Stimulated activated naive CD4-positive, alpha-beta T cell (primary cell): ENCODE results near the gene DELE1.
A peak's percentile ranks its signal among the peaks of the same experiment; 100 is the strongest.

Experiments used
- DNase-seq, 6 experiments: peaks; one replicate each; lab custom pipeline; 2025; lab: John Stamatoyannopoulos, UW

The DELE1 gene

DNA sequence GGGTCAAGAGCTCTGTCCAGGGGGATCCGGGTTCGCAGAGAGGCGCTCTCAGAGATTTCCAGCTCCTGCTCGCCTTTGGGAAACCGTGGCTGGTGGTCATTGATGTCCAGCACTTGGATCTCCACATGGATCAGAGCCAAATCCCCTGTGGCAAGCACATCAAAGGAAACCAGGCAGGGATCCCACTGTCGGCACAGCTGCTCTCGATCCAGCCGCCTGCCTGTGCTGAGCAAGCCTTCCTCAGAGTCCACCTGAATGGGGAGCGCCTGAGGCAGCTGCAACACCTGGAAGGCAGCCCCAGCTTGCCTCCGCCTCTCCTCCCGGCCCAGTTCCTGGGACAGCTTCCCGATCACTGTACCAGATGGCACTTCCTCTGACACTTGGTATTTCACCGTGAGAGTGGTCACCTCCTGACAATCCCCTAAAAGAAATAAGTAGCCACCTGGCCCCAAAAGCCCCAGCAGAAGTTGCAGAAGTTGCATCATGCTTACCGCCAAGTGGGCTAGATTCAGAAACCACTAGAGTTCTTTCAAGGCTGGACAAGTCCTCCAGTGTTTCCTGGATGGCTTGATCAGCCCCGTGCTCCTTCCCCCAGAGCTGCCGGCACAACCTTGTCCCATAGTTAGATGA, 33.8 kb downstream of the DELE1 start:
- DNase-seq, result no peak

DNA sequence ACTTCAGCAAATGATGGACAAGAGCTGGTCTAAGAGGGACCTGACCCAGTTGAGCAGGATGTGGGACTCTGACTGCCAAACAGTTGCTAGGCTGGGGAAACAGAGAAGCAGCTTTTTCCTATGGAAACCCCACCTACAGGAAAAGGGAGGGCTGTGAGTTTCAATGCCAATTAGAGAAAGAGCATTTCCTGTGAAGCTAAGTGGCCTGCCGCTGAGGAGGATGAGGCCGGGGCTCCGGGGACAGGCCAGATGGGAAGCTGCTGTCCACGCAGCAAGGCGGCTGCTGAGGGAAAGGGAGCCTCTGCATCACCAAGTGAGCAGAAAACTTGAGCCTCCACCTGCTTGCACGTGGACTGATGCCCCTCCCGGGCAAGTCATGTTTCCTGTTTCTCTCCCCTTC, 34.4 kb downstream of the DELE1 start, which contains the start of gene PCDH12:
TSS of gene PCDH12 (minus strand) at position 90 of the 400 bp plus-strand sequence. CDS start 351 bp downstream, outside the sequence.
- peak in 1 of 6 experiments; percentile 20 for DNase-seq

DNA sequence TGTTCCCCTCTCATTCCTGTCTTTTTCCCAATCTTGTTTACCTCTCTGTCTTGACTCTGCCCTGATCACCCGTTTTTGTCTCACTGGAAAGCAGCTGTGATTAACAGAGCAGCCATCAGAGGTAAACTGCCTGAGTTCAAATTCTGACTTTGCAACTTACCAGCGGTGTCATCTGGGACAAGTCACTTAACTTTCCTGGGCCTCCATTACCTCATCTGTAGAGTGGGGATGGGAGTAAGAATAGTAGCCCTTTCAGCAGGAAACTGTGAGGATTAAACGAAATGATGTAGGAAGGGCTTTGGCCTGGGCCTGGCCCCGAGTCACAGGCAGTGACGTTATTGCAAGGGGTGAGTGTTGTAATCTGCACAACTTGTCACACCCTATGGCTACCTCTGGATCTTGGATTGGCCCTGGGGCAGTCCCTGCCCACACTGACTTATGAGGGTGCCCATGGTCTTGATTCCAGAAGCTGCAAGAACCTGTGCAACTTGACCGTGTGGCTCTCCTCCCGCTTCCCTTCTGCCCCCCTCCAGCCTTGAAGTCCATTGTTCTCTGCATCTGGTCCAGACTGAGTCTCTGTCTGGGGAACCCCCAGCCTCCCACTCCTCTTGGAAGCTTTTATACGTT, 35.0 kb downstream of the DELE1 start:
- peak in 1 of 6 experiments; percentile 14 for DNase-seq

DNA sequence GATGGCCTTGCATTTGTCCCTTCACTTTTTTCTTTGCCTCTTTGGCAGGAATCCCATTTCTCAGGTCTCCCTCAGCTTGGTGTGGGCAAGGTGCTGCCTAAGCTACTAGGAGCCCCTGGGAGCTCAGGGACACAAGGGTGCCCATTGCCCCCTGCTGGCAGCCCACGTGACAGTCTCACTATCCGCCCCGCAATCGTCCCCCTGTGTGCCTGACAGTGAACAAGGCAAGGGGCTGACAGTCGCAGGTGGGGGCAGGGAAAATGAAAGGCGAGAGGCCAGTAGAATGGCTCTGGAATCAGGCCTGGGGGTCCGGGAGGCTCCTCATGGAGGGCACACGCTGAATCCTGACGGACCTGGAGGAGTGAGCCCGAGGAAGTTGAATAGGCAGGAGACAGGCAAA, 36.3 kb downstream of the DELE1 start:
- peak in 3 of 6 experiments; percentile 7 to 15 (median 11) for DNase-seq

DNA sequence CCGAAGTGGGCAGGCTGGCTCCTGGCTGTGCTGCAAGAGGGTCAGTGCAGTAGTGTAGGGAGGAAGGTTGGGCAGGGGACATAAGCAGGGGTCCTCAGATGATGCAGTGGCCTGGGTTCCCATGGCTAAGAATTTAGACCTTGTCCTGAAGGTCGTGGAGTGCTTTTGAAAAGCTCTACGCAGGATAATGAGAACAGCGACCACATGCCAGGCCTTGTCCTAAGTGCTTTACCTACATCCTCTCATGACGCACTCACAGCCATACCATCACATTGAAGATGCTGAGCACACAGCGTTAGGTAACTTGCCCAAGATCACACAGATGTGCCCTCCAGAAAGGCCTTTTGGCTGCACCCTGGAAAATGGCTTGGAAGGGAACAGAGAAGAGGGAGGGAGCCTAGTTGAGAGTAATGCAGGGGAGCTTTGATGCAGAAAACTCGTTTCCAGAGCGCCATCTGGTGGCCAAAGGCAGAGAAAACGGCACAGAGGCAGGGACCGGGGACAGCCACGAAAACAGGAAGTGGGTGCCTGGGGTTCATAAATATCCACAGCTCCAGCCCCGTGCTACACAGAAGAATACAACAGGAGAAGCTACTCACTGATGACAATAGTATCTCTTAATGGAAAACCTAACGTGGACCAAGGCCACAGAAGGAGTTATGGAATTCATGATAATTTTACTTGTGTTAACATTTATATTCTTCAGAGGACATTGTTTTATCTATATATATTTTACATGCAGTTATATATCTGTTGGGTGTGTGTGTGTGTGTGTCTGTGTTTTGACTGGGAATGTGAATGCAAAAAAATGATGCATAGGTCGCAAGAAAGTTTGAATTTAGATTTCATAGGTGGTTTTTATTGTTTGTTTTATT, 37.0 kb downstream of the DELE1 start:
- peak; percentile 74 to 94 (median 84) for DNase-seq

DNA sequence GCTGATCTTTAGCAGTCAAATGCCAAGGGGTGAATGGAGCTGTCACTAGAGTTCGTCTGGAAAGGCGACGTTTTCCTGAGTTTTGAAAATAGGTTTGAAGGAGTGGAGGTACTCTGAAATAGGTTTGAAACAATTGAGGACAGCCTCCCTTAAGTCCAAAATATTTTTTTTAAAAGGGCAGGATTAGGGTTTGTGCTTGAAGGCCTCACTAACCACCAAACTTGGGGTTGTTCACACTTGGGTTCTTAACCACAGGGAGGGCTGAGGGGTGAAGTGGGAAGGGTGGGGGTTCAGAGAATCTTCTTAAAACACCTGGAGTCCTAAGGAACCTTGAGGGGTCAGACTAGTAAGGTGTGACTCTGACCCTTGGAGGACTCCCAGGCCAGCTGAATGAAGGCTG, 37.8 kb downstream of the DELE1 start:
- no peak for DNase-seq

DNA sequence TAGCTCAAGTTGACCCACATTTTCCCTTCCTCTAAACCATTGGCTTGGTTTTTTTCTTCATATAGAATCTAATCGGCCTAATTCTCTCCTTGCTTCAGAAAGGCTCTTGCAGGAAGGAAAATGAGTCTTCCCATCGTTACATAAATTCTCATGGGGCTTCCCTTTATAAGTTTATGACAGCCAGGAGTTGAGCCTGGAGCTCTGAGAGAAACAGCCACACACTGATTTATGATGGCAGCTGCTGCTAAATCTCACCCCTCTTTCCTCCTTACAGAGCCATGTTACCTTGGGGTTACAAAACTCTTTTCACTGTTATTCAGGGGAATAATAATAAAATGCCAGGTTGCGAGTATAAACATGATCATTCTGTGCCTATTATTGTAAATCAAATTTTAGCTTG, 40.0 kb downstream of the DELE1 start:
- DNase-seq, result no peak

DNA sequence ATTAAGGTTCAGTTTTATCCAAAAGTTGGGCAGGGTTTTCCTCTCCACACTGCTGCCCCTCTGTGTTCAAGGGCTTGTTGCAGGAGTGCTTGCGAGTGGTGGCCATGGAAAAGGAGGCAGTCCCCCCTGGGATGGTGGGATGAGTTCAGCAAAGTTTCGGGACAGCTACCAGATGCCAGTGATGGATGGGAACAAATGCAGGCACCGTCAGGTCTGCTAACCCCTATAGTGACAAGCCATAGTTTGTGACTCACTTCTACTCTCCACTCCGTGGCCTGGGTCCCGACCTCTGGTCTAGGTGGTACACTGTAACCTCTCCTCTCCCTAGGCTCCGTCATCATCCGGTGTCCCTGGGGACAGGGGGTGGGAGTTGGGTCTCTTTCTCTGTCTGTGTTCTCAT, 41.4 kb downstream of the DELE1 start:
- DNase-seq, result no peak

DNA sequence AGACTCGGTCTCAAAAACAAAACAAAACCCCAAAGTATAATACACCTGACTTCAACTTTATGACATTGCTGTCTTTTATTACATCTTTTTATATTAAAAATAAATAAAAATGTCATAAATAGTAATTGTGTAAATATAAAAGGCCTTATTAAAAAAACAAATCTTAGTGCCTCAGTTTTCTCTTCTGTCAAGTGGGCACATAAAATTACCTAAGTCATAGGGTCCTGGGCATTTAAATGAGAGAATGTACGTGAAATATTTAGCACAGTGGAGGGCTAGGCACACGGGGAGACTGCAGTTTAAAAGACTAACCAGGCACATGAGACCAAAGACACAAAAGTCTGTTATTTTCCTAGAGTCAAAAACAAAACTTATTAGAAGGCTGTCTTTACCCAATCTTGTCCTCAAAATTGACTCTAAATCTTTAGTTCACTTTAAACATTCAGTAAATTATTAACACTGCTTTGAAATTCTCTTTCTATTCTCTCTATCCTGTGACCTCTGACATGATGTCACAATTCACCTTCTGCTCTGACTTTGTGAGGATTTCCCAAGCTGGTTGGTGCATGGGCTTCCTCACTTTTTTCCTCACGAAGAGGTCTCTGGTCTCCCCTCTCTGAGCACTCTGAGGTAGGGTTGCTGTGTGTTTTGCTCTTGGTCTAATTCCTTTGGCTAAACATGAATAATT, 42.7 kb downstream of the DELE1 start:
- no peak for DNase-seq

DNA sequence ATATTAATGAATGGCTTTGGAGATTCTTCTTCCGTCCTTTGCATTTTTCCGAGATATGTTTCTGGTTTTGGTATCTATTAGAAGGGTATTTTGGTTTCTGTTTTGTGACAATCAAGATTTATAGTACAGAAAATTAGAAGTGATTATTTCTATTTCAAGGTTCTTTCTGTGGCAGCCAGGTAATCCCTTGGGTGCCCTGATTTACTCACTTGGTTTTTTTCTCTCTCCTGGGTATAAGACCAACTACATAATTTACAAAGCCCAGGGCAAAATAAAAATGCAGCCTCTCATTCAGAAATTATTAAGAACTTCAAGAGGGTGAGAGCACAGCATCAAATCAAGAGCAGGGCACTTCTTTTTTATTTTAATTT, 43.3 kb downstream of the DELE1 start:
- DNase-seq, result no peak

DNA sequence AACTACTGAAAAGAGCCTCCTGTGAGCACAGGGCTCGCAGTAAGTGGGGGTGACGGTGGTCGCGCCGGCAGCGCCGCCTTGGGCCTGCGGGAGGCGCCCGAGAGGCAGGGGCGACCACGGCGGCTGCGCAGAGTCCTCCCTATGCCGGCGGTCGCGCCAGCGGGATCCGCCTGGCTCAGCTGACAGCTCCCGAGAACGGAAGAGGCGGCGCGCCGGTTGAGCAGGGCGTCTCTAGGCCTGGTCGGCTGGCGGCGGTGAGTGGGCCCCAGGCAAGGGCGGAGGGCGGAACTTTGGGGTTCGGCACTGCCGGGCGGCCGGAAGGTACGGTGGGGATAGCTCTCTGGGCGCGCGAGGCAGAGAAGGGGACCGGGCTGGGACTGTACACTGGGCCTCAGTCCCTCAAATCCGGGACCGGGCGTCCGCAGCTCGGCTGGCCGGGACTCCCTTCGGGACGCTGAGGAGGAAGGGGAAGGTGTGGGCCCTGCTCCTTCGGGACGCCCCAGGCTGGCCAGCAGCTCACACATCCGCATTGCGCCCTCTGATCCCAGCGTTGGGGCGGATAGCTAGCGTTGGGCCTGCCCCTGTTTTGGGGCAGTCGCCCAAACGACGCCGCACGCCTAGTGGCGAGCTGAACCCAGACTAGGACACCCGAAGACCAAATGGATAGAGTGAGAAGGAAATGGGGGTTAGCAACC, 45.4 kb downstream of the DELE1 start, which contains the start of gene RNF14:
TSS of gene RNF14 (plus strand) at position 192 of the 695 bp plus-strand sequence. CDS start 4,484 bp downstream, outside the sequence.
- DNase-seq, result peak; percentile 85 to 91 (median 88)

DNA sequence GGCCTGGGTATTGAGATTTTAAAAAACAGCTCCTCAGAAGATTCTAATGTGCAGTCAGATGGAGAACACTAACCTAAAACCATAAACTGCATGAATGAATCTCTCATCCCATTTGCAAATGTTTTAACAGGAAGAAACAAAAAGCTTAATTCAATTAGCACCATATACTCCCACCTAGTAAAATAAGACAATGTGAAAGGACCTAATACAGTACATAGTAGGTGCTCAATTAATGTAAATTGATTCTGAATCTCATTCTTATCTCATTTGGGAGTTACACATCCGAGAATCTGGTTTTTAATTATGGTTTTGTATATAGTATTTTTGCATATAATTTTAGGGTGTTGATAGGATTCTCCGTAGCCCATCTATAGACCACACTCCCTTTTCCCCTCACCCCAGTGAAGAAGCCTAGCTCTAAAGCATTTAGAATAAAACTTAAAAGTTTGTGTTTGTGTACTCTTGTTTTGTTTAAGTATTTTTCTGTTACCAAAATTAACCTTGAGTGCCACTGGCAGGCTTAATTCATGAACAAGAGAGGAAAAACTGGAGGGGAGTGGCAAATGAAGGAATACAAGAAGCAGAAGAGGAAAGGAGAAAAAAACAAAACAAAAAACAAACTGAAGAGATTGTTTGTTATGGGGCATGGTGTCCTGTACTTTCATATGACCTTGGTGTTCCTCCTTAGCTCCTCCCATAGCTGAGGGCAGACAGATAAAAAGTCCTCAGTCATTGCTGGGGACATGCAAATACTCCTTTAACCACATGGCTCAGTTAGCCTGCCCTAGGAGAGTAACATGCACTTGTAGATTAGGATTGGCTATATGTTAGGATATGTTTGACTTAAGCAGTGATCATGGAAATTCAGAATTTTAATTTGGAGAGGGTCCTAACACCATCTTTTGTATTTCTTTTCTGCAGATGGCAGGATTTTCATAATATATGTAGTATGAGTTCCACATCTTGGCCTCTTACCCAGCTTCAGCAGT, 46.4 kb downstream of the DELE1 start:
- DNase-seq, result no peak

DNA sequence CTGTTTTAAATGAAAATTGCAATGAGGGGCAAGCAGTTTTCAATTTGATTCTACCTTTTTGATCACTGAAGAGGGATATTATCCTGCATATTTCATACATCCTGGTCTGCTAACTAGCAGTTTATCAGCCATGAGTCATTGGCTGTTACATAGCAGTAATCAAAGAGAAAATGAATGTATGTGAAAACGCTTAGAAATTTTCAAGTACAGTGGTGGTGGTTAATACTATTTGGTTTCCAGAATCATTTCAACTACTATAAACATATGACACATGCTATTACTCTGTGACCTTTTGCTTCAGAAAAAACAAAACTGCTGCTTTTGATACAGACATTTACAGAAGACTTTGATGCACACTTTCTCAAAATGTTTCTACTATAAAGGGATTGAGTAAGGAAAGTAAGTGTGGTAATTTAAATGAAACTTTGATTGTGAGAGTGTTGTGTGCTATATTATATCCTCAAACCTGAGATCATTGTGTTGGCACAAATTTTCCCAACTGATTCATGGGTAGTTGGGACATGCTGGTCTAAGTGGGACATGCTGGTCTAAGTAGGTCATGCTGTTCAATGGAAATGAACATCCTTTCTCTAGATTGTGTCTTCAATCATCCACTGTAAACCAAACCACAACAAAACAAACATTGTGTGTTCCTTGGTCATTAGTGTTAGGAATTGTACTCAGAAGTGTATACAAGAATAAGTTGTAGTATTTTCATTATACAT, 50.4 kb downstream of the DELE1 start:
- DNase-seq, result no peak

DNA sequence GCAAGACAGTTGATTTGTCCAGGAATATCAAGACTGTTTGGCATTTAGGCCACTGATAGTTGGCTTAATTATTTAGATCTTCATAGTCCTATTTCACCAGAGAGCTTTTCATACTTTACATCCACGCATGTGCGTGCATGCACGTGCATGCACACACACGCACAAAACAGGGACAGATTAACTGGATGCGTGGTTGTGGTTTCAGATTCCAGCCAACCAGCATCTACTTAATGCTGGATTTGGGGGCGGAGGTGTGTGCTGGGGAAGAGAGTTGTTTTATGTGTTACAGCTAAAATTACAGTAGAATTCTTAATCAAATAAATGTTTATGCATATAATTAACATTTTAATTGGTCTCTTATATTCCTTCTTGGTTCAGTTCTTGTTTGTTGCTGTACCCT, 52.5 kb downstream of the DELE1 start:
- DNase-seq, result no peak

DNA sequence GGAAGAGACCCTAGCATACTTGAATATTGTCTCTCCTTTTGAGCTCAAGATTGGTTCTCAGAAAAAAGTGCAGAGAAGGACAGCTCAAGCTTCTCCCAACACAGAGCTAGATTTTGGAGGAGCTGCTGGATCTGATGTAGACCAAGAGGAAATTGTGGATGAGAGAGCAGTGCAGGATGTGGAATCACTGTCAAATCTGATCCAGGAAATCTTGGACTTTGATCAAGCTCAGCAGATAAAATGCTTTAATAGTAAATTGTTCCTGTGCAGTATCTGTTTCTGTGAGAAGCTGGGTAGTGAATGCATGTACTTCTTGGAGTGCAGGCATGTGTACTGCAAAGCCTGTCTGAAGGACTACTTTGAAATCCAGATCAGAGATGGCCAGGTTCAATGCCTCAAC, 54.7 kb downstream of the DELE1 start:
- DNase-seq, result no peak

DNA sequence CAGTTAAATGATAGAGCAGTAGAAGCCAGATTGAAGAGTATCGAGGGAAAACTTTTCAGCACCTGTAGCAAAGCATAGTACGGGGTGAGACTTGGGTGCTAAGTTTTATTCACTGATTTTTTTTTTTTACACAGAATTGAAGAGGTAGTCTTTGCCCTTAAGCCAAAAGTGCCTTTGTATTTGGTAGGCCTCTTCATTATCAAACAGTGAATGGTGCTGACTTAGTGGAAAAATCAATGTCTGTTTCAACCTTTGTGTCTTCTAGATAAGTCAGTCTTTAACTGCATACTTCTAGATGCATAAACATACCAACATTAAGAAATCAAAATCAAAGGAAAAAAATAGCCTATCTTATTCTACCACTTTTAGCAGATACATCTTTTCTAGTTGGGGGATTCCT, 59.0 kb downstream of the DELE1 start:
- DNase-seq, result no peak

DNA sequence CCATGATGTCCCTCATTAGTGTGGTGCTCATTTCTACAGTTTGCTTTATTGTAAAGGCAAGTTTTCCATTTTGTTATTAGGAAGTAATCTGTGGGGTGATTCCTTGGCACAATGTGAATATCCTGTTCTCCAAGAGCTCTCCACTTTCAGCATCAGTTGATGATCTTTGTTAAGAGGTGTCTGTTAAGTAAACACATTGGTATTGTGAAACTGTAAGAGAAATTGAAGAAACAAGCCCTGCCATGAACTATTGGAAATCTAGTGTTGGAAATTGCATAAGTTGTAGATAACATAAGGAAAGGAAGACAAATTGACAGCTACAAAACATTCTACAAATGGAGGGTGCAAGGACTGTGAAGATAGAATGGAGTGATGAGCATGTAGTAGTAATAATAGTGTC, 62.4 kb downstream of the DELE1 start:
- DNase-seq, result no peak

DNA sequence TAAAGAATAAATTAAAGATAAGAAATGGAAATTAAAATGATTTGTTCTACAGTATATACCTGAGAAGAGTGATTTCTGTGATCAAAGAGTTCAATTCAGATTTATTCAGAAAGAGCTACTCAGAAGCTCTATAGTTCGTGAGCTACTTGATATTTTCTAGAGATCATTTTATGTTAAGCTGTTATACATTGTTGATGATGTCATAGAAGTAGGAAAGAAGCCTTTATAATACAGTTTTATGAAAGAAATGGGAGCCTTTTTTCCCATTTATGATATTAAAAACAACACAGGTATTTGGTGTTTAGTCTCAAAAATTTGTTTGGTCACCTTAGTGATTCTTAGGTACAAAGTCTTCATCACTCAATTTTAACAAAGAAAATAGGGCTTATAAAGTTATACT, 66.0 kb downstream of the DELE1 start:
- no peak for DNase-seq
